Sigmoid colon (tissue), 4 donors: Measurements from ENCODE around the gene ZBTB47.

ENCODE experiments used
- CTCF ChIP-seq, 4 experiments: fragments of 450-650 bp in 3 of 4; fragments of 200-600 bp in 1 of 4; IDR thresholded peaks; one replicate each; pipeline ENCODE4 v1.5.1; 2016 to 2019; ENCODE audit warnings: antibody characterized with exemption in 4 of 4, mild to moderate bottlenecking in 3 of 4, moderate library complexity in 2 of 4
- POLR2AphosphoS5 ChIP-seq, 4 donors: sonication (generic); formaldehyde crosslinking; IDR thresholded peaks; one replicate each; pipeline ENCODE4 v1.6.1; 2017; ENCODE audit warnings: antibody characterized with exemption in 4 of 4

GRCh38 chr3:42694366-42694765 is 40.9 kb downstream of the ZBTB47 start:
- TF ChIP-seq POLR2AphosphoS5 (IDR thresholded peaks at IDR 0.05) (no peak), CTCF (IDR thresholded peaks at IDR 0.05) (no peak)
